ENCODE results near the gene TAB3.

Gene TAB3

GRCh38 chrX:30793767-30794103, 95.3 kb downstream of the TAB3 start:
- H3K27ac ChIP-seq (ENCODE audit: extremely low read depth, low read depth, low read length) = no peak overlapping the region
- H3K4me1 ChIP-seq (ENCODE audit: control insufficient read depth, insufficient read depth, low read length) = no peaks in the 10 kb centered on the region
- H3K36me3 ChIP-seq (ENCODE audit: control insufficient read depth in 2 of 2, insufficient read depth in 1 of 2, low read length in 2 of 2) = peaks cover 0 to 12% of the 10 kb centered on the region in 2 experiments; a peak in 1 of 3 replicates
- no peak overlapping the region for H3K4me3 ChIP-seq (ENCODE audit: low read depth, low read length)
- H3K9me3 ChIP-seq (ENCODE audit: control insufficient read depth, insufficient read depth, low read depth, low read length) = no peaks in the 10 kb centered on the region
- ChIA-PET POLR2A (no interaction called here), CTCF (no interaction called here)
- no peak for TF ChIP-seq OVOL3 (tag by site-specific recombination; IDR thresholded peaks at IDR 0.05)
- TF ChIP-seq PRDM1 (tag by site-specific recombination; IDR thresholded peaks at IDR 0.05) = no peak
- TF ChIP-seq GFI1B (tag by site-specific recombination; IDR thresholded peaks at IDR 0.05) = no peak
- no peak for TF ChIP-seq ZNF341 (tag by site-specific recombination; IDR thresholded peaks at IDR 0.05; ENCODE audit: low read depth)
- no peak for TF ChIP-seq ZNF366 (tag by site-specific recombination; conservative IDR thresholded peaks at IDR 0.05)
- no peak for TF ChIP-seq ZNF561 (tag by site-specific recombination; IDR thresholded peaks at IDR 0.05; ENCODE audit: borderline replicate concordance)
- TF ChIP-seq GLI4 (tag by site-specific recombination; IDR thresholded peaks at IDR 0.05) = no peak
- TF ChIP-seq ZNF645 (tag by site-specific recombination; IDR thresholded peaks at IDR 0.05) = no peak
- no peak for TF ChIP-seq ZNF791 (tag by site-specific recombination; IDR thresholded peaks at IDR 0.05)
- no peak for TF ChIP-seq ZNF169 (tag by site-specific recombination; IDR thresholded peaks at IDR 0.05)
- TF ChIP-seq, protein P1, sequence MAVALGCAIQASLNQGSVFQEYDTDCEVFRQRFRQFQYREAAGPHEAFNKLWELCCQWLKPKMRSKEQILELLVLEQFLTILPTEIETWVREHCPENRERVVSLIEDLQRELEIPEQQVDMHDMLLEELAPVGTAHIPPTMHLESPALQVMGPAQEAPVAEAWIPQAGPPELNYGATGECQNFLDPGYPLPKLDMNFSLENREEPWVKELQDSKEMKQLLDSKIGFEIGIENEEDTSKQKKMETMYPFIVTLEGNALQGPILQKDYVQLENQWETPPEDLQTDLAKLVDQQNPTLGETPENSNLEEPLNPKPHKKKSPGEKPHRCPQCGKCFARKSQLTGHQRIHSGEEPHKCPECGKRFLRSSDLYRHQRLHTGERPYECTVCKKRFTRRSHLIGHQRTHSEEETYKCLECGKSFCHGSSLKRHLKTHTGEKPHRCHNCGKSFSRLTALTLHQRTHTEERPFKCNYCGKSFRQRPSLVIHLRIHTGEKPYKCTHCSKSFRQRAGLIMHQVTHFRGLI (tag by site-specific recombination; IDR thresholded peaks at IDR 0.05) = no peak
- no peak for TF ChIP-seq ZNF624 (tag by site-specific recombination; IDR thresholded peaks at IDR 0.05)
- no peak for TF ChIP-seq SCRT1 (tag by site-specific recombination; IDR thresholded peaks at IDR 0.05; ENCODE audit: borderline replicate concordance)
- TF ChIP-seq ZNF654 (tag by site-specific recombination; IDR thresholded peaks at IDR 0.05; ENCODE audit: low read depth) = no peak
- TF ChIP-seq PATZ1 (tag by site-specific recombination; IDR thresholded peaks at IDR 0.05) = no peak
- no peak for TF ChIP-seq MYNN (tag by site-specific recombination; IDR thresholded peaks at IDR 0.05; ENCODE audit: borderline replicate concordance)
- TF ChIP-seq, protein P2, sequence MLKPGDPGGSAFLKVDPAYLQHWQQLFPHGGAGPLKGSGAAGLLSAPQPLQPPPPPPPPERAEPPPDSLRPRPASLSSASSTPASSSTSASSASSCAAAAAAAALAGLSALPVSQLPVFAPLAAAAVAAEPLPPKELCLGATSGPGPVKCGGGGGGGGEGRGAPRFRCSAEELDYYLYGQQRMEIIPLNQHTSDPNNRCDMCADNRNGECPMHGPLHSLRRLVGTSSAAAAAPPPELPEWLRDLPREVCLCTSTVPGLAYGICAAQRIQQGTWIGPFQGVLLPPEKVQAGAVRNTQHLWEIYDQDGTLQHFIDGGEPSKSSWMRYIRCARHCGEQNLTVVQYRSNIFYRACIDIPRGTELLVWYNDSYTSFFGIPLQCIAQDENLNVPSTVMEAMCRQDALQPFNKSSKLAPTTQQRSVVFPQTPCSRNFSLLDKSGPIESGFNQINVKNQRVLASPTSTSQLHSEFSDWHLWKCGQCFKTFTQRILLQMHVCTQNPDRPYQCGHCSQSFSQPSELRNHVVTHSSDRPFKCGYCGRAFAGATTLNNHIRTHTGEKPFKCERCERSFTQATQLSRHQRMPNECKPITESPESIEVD (tag by site-specific recombination; IDR thresholded peaks at IDR 0.05) = no peak
- TF ChIP-seq ZBTB44 (tag by site-specific recombination; IDR thresholded peaks at IDR 0.05) = no peak

All from HEK293 (cell line).